IPS DF 4.7 (cell line): ENCODE measurements around the gene ACTR3C.

Experiments used
- DNase-seq: peaks from one replicate; pipeline ENCODE4 v3.0.0-alpha.2; 2013; ENCODE audit warnings: low spot score; ENCODE audit errors: extremely low read depth

ACTR3C gene

GRCh38 chr7:150322833-150323681, at the start of gene ACTR3C, which contains the start of gene LRRC61:
Gene ACTR3C (minus strand): TSS chr7:150323545. CDS start chr7:150295296, 28,249 bp downstream.
Gene LRRC61 (plus strand): TSS chr7:150323355. CDS start chr7:150336862, 13,507 bp downstream.
- no peak for DNase-seq

- DNase-seq: no peak
These were observed 49.1 kb upstream of the ACTR3C start for GRCh38 chr7:150372271-150373048.

- DNase-seq: no peak
These were observed 48.6 kb upstream of the ACTR3C start for GRCh38 chr7:150371996-150372270.

- DNase-seq: no peak
These were observed 48.0 kb upstream of the ACTR3C start for GRCh38 chr7:150371131-150371995.

- no peak for DNase-seq
These were observed 47.3 kb upstream of the ACTR3C start for GRCh38 chr7:150370612-150371071.

- no peak for DNase-seq
These were observed 46.6 kb upstream of the ACTR3C start for GRCh38 chr7:150369748-150370501.

- DNase-seq: no peak
These were observed 45.8 kb upstream of the ACTR3C start for GRCh38 chr7:150368884-150369747.

GRCh38 chr7:150368096-150368883, 44.9 kb upstream of the ACTR3C start, which contains the start of gene REPIN1:
Gene REPIN1 (plus strand): TSS chr7:150368822. CDS start chr7:150369712, 890 bp downstream.
- no peak for DNase-seq

- DNase-seq: no peak
These were observed 44.3 kb upstream of the ACTR3C start for GRCh38 chr7:150367677-150368095.

GRCh38 chr7:150365673-150366398, 42.5 kb upstream of the ACTR3C start:
- no peak for DNase-seq

GRCh38 chr7:150365194-150365593, 41.8 kb upstream of the ACTR3C start:
- DNase-seq: no peak

- no peak for DNase-seq
These were observed 40.5 kb upstream of the ACTR3C start for GRCh38 chr7:150363872-150364271.

- DNase-seq: no peak
These were observed 40.0 kb upstream of the ACTR3C start for GRCh38 chr7:150363370-150363769.

GRCh38 chr7:150361807-150362621, 38.7 kb upstream of the ACTR3C start:
- DNase-seq: no peak

- no peak for DNase-seq
These were observed 38.1 kb upstream of the ACTR3C start for GRCh38 chr7:150361402-150361801.

GRCh38 chr7:150360363-150361058, 37.2 kb upstream of the ACTR3C start:
- DNase-seq: no peak
